Measurements from ENCODE around the gene SRGAP1. TPM values are rescaled to one million over a fixed set of nuclear protein-coding genes. Genes with fewer than 3 reads are reported as not detected.

Gene SRGAP1
- total RNA-seq, 1 donor from 2014 or later, result 3.0 TPM

DNA sequence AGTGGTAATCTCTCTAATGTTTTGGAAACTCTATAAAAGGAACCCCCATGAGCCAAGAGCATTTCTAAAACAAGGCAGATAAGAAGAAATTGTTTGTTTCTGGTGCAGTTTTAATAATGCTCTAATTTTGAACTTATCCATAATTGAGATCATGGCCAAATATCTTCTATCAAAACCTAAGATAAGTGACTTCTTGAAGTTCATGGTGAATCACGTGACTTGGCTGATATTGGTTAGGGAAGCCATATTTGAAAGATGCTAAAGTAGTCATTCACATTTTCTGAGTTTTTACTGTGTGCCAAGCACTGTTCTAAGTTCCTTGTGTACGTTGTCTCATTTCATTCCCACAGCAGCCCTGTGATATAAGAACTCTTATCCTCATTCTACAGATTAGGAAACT, 219.7 kb downstream of the SRGAP1 start:
- H3K4me3 Mint-ChIP-seq, result no peak overlapping the region
- Histone ChIP-seq H3K9ac (no peak overlapping the region), H3K4me2 (no peak overlapping the region), H3K27ac (no peak overlapping the region), H3K4me1 (peaks cover under 1% of the 10 kb centered on the region), H3K4me3 (no peak overlapping the region), H3K9me3 (ENCODE audit: low read depth) (no peaks in the 10 kb centered on the region), H2AFZ (replicated peaks) (no peak overlapping the region), H3F3A (ENCODE audit: low read depth) (no peaks in the 10 kb centered on the region), H3K36me3 (no peaks in the 10 kb centered on the region), H3K27me3 (no peaks in the 10 kb centered on the region), H4K20me1 (ENCODE audit: low read depth) (no peaks in the 10 kb centered on the region), H3K79me2 (ENCODE audit: low read depth) (no peaks in the 10 kb centered on the region)
- H3K27me3 Mint-ChIP-seq (ENCODE audit: insufficient read depth, low read depth), result no peaks in the 10 kb centered on the region
- TF ChIP-seq EZH2 (IDR thresholded peaks at IDR 0.05), result no peak
- TF ChIP-seq CTCF (IDR thresholded peaks at IDR 0.05), result no peak
- TF ChIP-seq EZH2phosphoT487 (IDR thresholded peaks at IDR 0.05), result no peak
- H3K27ac Mint-ChIP-seq, result no peak overlapping the region
- peaks cover 9% of the 10 kb centered on the region for H3K4me1 Mint-ChIP-seq
- no peaks in the 10 kb centered on the region for H3K9me3 Mint-ChIP-seq
- DNase-seq (ENCODE audit: low spot score), result no peak
- H3K36me3 Mint-ChIP-seq, result peaks cover 6% of the 10 kb centered on the region

DNA sequence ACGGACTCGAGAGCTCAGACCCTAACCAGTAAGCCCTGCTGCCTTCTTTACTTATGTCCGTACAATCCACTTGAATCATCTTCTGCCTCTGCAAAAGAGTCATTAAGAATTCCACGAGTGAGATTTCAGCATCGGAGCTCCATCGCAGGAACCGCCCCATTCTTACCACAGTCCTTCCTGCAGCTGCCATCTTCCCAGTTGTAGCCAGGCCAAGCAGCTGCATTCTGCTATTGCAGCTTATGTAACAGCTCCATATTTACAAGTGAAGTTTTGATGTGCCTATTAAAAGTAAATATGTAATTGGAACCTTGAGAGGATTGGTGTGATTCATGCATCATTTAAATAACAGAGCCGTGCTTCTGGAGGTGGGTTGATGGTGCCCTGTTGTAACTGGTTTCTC, 220.2 kb downstream of the SRGAP1 start:
- no peak overlapping the region for H3K27ac Mint-ChIP-seq
- no peaks in the 10 kb centered on the region for H3K9me3 Mint-ChIP-seq
- Histone ChIP-seq H3F3A (ENCODE audit: low read depth) (no peaks in the 10 kb centered on the region), H3K4me2 (no peak overlapping the region), H3K9ac (no peak overlapping the region), H3K4me3 (no peak overlapping the region), H4K20me1 (ENCODE audit: low read depth) (no peaks in the 10 kb centered on the region), H3K36me3 (no peaks in the 10 kb centered on the region), H3K79me2 (ENCODE audit: low read depth) (no peaks in the 10 kb centered on the region), H2AFZ (replicated peaks) (no peak overlapping the region), H3K4me1 (no peaks in the 10 kb centered on the region), H3K27ac (no peak overlapping the region), H3K27me3 (no peaks in the 10 kb centered on the region), H3K9me3 (ENCODE audit: low read depth) (no peaks in the 10 kb centered on the region)
- DNase-seq (ENCODE audit: low spot score), result no peak
- peaks cover 5% of the 10 kb centered on the region for H3K4me1 Mint-ChIP-seq
- H3K27me3 Mint-ChIP-seq (ENCODE audit: insufficient read depth, low read depth), result no peaks in the 10 kb centered on the region
- no peak overlapping the region for H3K4me3 Mint-ChIP-seq
- TF ChIP-seq EZH2phosphoT487 (IDR thresholded peaks at IDR 0.05) (no peak), EZH2 (IDR thresholded peaks at IDR 0.05) (no peak), CTCF (IDR thresholded peaks at IDR 0.05) (no peak)
- peaks cover 6% of the 10 kb centered on the region for H3K36me3 Mint-ChIP-seq

DNA sequence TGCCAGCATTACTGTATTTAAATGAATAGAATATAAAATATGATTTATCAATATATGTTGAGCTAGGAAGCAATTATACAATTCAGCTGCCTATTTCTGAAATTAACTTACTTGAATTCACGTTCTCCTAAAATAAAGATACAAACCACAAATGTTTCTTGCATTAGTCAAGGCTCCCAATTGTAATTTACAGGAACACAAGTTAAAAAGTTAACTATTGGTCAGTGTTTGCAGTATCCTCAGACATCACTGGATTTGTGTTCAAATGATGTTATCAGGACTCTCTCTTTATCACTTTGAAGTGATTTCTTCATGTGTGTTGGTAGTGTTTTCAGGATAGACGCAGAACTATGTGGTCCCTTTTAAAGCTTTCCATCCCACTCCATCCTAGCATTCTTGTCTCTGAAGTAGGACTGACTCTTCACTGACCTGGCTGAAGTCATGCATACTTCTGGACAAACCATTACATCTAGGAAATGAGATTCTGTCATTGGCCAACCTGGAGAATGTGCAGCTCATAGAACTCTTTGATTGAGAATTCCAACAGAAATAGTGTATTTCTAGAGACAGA, 221.5 kb downstream of the SRGAP1 start:
- H3K4me3 ChIP-seq, result no peak overlapping the region
- H3K79me2 ChIP-seq (ENCODE audit: low read depth), result no peaks in the 10 kb centered on the region
- peaks cover 5% of the 10 kb centered on the region for H3K4me1 Mint-ChIP-seq
- DNase-seq (ENCODE audit: low spot score), result no peak
- no peak overlapping the region for H2AFZ ChIP-seq (replicated peaks)
- H3K9me3 Mint-ChIP-seq, result no peaks in the 10 kb centered on the region
- H3K27me3 ChIP-seq, result no peaks in the 10 kb centered on the region
- TF ChIP-seq EZH2 (IDR thresholded peaks at IDR 0.05) (no peak), EZH2phosphoT487 (IDR thresholded peaks at IDR 0.05) (no peak), CTCF (IDR thresholded peaks at IDR 0.05) (no peak)
- H3K4me1 ChIP-seq, result no peaks in the 10 kb centered on the region
- no peak overlapping the region for H3K4me3 Mint-ChIP-seq
- no peak overlapping the region for H3K27ac ChIP-seq
- no peaks in the 10 kb centered on the region for H4K20me1 ChIP-seq (ENCODE audit: low read depth)
- no peak overlapping the region for H3K9ac ChIP-seq
- peaks cover 6% of the 10 kb centered on the region for H3K36me3 Mint-ChIP-seq
- no peak overlapping the region for H3K27ac Mint-ChIP-seq
- no peak overlapping the region for H3K4me2 ChIP-seq
- no peaks in the 10 kb centered on the region for H3K9me3 ChIP-seq (ENCODE audit: low read depth)
- H3K36me3 ChIP-seq, result no peaks in the 10 kb centered on the region
- H3K27me3 Mint-ChIP-seq (ENCODE audit: insufficient read depth, low read depth), result no peaks in the 10 kb centered on the region
- H3F3A ChIP-seq (ENCODE audit: low read depth), result no peaks in the 10 kb centered on the region
